Measurements from ENCODE around the gene CFAP410. TPM values are rescaled to one million over a fixed set of nuclear protein-coding genes. Genes with fewer than 3 reads are reported as not detected.

Gene CFAP410
- polyA plus RNA-seq (ENCODE audit: insufficient read length in 10 of 10): 10 to 100 TPM; 10.5 to 20.6 (median 15.3) TPM
- long read RNA-seq, donor 1, partial matches to known transcripts: 0 of 2 reads
- long read RNA-seq, donor 1, other reads (novel, unspliced or antisense): 0 of 2 reads
- long read RNA-seq, donor 2, partial matches to known transcripts: 0 of 1 reads
- long read RNA-seq, donor 2, other reads (novel, unspliced or antisense): 0 of 1 reads
- long read RNA-seq, donor 3: 0 reads
- long read RNA-seq, donor 4, partial matches to known transcripts: 0 of 6 reads
- long read RNA-seq, donor 4, other reads (novel, unspliced or antisense): 5 of 6 reads
- long read RNA-seq, donor 5: 0 reads
- long read RNA-seq, donor 6: 0 reads
- long read RNA-seq, donor 7, partial matches to known transcripts: 0 of 1 reads
- long read RNA-seq, donor 7, other reads (novel, unspliced or antisense): 0 of 1 reads
- long read RNA-seq, donor 8, partial matches to known transcripts: 0 of 1 reads
- long read RNA-seq, donor 8, other reads (novel, unspliced or antisense): 0 of 1 reads
- long read RNA-seq, donor 9: 0 reads

- DNase-seq: peak; percentile 96 to 98 (median 97)
Measured at GRCh38 chr21:44338971-44339910, at the start of gene CFAP410. TSS of gene CFAP410 (minus strand) at chr21:44339390. CDS start at chr21:44339194, 196 bp downstream.

DNA sequence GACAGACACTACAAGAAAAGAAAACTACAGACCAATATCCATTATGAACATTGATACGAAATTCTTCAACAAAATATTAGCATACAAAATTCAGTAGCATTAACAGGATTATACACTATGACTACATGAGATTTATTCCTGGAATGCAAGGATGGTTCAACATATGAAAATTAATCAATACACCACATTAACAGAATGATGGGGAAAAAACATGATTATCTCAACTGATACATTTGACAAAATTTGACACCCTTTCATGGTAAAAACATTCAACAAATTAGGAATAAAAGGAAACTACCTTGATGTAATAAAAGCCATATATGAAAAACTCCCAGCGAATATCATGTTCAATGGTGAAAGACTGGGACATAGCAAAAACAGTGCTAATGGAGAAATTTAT, 45.8 kb upstream of the CFAP410 start:
- no peak for DNase-seq

DNA sequence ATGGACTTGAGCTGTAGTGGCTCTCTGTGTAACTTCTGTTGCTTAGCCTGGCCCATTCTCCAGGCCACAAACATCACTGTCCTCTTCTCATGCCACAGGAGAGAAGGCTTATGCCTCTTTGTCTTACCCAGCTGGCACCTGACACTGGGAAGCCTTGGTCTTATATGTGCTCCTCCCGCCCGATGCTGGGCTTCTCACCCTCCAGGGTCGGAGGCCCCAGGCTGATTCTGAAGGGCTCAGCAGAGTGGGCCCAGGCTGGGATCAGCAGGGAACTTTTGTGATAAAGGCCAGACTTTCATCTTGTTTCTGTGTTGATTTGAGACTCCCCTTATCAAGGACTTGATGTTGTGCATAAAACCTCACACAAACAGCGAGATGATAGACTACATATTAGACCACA, 44.0 kb upstream of the CFAP410 start:
- no peak for DNase-seq

- no peak for DNase-seq
Measured at GRCh38 chr21:44382536-44382935, 43.3 kb upstream of the CFAP410 start.

DNA sequence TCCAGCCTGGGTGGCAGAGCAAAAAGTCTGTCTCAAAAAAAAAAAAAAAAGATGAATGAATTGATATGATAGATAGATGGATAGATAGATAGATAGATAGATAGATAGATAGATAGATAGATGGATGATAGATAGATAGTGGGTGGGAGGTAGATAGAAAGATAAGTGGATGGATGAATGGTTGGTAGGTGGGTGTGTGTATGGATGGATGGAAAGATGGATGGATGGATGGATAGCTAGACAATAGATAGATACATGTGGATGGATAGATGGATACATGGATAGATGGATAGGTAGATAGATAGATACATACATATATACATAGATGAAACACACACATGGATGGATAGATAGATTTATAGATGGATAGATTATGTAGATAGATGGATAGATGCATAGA, 42.7 kb upstream of the CFAP410 start:
- DNase-seq: no peak

DNA sequence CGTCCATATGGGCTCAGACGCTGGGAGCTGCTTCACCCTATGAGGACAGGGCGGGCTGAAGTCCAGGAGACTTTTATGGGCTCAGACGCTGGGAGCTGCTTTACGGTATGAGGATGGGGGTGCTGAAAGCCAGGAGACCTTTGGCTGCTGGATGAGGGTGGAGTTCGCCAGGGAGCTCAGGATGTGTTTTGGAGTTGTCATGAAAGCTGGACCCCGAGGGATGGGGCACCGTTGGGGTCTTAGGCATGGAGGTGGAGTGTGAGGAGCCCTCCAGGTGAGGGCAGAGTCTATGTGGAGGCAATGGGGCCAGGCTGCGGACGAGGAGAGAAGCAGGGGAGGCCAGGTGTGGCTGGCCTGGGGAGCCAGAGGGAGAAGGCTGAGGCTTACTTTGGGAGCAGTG, 41.7 kb upstream of the CFAP410 start:
- no peak for DNase-seq

GRCh38 chr21:44379991-44380865, 41.0 kb upstream of the CFAP410 start:
- DNase-seq: no peak

DNA sequence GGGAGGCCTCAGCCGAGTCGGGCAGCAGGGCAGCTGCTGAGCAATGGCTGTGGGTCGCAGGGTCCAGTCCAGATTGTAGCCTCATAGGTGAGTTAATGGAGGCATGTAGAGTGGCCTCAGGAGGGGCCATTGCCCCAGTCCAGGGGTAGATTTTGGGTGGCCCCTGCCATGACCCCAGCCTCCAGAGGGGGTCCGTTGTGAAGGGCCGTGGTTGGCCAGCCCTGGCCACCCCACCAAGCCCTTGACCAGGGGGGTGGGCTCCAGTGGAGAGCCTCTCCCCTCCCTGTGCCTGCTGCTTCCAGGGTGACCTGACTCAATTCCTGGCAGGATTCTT, 40.3 kb upstream of the CFAP410 start:
- DNase-seq: no peak

DNA sequence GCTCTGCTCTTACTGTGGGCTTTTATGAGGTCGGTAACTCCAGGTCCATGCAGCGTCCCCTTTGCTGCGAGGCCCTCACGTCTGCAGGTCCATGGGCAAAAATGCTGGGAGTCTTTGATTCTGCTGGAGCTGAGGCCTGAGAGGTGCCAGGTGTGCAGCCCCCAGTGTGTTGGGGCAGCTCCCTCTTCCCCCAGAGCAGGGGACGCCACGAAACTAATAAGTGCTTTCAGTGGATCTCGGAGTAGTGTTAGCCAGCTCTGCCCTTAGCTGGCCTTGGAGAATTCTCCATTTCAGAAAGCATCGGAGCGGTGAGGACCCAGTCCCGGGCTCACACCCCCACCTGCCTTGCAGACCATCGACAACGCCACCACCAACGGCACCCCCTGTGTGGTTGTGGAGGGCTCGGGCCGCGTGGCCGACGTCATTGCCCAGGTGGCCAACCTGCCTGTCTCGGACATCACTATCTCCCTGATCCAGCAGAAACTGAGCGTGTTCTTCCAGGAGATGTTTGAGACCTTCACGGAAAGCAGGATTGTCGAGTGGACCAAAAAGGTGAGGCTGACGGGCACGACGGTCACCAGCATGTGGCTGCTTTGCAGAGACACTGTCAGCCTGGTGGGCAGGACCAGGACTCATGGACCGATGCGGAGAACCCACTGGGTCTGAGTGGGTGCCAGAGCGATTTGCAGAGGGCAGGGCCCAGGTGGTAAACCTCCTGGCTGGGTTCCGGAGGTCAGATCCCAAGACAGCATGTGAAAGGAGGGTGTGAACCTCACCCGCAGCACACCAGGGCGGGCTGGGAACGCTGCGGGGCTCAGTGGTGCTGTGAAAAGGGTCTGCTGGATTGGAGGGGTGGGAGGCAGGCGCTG, 39.7 kb upstream of the CFAP410 start:
- DNase-seq: no peak

- DNase-seq: no peak
Measured at GRCh38 chr21:44377922-44378645, 38.9 kb upstream of the CFAP410 start.

GRCh38 chr21:44377201-44377921, 38.2 kb upstream of the CFAP410 start:
- no peak for DNase-seq

DNA sequence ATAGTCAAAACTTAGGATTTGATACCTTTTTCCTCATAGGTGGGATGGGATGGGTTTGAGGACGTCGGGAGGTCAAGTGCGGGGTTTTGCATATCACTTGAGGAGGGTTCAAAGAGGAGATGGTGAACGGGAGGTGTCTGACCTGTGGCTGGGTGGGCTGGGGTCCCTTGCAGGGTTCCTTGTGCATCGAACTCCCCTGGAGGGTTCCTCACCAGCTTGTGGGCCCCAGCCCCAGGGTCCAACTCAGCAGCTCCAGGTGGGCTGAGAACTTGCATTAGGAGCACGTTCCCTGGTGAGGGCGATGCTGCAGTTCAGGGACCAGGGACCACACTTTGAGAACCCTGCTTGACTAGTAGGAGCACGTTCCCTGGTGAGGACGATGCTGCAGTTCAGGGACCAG, 37.4 kb upstream of the CFAP410 start:
- no peak for DNase-seq

- DNase-seq: no peak
Measured at GRCh38 chr21:44375761-44376241, 36.6 kb upstream of the CFAP410 start.

GRCh38 chr21:44375281-44375651, 36.1 kb upstream of the CFAP410 start:
- peak in 1 of 3 donors; percentile 22 for DNase-seq

DNA sequence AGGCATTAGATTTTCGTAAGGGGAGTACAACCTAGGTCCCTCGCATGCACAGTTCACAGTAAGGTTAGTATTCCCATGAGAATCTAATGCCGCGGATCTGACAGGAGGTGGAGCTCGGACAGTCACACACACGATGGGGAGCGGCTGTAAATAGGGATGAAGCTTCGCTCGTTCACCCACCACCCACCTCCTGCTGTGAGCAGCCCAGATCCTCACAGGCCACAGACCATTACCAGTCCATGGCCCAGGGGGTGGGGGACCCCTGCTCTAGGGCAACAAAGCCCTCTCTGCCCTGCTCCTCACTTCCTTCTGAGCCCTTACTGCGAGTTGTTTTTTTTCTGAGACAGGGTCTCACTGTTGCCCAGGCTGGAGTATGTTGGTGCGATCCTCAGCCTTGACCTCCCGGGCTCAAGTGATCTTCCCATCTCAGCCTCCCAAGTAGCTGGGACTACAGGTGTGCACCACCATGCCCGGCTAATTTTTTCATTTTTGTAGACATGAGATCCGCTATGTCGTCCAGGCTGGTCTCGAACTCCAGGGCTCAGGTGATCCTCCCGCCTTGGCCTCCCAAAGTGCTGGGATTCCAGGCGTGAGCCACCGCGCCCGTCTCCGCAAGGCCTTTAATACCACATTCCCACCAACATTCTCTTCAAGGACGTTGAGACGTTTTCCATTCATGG, 35.6 kb upstream of the CFAP410 start:
- no peak for DNase-seq

DNA sequence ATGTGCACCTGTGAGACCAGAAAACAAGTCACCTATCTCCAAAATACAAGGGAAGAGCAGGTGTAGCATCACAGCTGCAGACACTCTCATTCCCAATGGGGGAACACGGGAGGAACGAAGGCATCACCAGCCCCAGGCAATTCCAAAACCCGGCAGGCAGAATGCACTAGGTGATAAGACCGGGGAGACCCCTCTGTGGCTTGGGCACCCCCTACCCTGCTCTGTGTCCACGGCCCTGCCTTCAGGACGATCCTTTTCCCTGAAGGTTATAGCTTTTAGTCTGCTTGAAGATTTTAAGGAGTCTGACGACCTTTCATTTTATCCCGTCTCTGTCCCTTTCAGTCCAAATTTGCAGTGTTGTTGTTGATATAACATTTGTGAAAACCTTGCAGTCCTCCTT, 33.4 kb upstream of the CFAP410 start:
- no peak for DNase-seq

- no peak for DNase-seq
Measured at GRCh38 chr21:44371596-44371995, 32.4 kb upstream of the CFAP410 start.

- no peak for DNase-seq
Measured at GRCh38 chr21:44370786-44371410, 31.7 kb upstream of the CFAP410 start.

All from muscle of back (tissue), 13 donors.